T-helper 17 cell (primary cell): ENCODE measurements around the gene MTHFR. TPM values are rescaled to one million over a fixed set of nuclear protein-coding genes. Genes with fewer than 3 reads are reported as not detected.

Experiments used
- ATAC-seq: fragments of 150-1000 bp; cut with Tn5 transposase; 2 replicates; pipeline ENCODE4 v1.10.0; 2021; ENCODE audit warnings: mild to moderate bottlenecking, moderate library complexity
- DNase-seq, 3 donors: peaks; one replicate each; pipeline versions ENCODE4 v3.0.0 to v3.0.0-alpha.2; 2020 to 2021
- H3K9me3 ChIP-seq: one replicate; pipeline ENCODE4 v1.7.0; 2013; ENCODE audit warnings: low read length, mild to moderate bottlenecking; ENCODE audit not compliant: control insufficient read depth, poor library complexity, severe bottlenecking
- H3K27ac Mint-ChIP-seq: one replicate; pipeline ENCODE4 v1.8.0; 2022; ENCODE audit warnings: mild to moderate bottlenecking, moderate library complexity, mixed read lengths
- H3K27me3 Mint-ChIP-seq: one replicate; pipeline ENCODE4 v1.8.0; 2022; ENCODE audit warnings: mixed read lengths
- H3K36me3 Mint-ChIP-seq: one replicate; pipeline ENCODE4 v1.8.0; 2022; ENCODE audit warnings: low read depth, mixed read lengths
- H3K4me1 Mint-ChIP-seq: one replicate; pipeline ENCODE4 v1.8.0; 2022; ENCODE audit warnings: mild to moderate bottlenecking, mixed read lengths
- H3K4me3 Mint-ChIP-seq: one replicate; pipeline ENCODE4 v1.8.0; 2022; ENCODE audit warnings: mild to moderate bottlenecking, moderate library complexity, mixed read lengths
- total RNA-seq, 4 donors: library from RNA in 2 of 4; stranded (reverse) in 2 of 4; gene quantifications; one replicate each; pipeline ENCODE4 v1.2.3 and lab custom pipeline; 2022 to 2026

The MTHFR gene
- total RNA-seq, 2 donors from 2014 or later = 31.5 to 35.1 TPM

- ATAC-seq = no peak
- no peak for DNase-seq
- H3K4me1 Mint-ChIP-seq = peaks cover 12% of the 10 kb centered on the region
- H3K36me3 Mint-ChIP-seq = peaks cover 5% of the 10 kb centered on the region
- H3K27ac Mint-ChIP-seq = no peak overlapping the region
- no peaks in the 10 kb centered on the region for H3K9me3 ChIP-seq
- peak overlapping the region; percentile 51 for H3K4me3 Mint-ChIP-seq
- peaks cover 31% of the 10 kb centered on the region for H3K27me3 Mint-ChIP-seq
Measured at GRCh38 chr1:11761285-11761684, 44.5 kb downstream of the MTHFR start.

DNA sequence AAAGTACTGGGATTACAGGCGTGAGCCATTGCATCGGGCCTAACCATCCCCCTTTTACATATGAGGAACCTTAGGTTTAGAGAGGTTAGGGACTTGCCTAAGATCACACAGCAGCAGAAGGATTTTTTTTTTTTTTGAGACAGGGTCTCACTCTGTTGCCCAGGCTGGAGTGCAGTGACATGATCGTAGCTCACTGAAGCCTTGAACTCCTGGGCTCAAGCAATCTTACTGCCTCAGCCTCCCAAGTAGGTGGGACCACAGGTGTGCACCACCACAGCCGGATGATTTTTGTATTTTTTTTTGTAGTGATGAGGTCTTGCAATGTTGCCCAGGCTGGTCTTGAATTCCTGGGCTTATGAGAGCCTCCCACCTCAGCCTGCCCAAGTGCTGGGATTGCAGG is 46.0 kb downstream of the MTHFR start:
- peaks cover 5% of the 10 kb centered on the region for H3K36me3 Mint-ChIP-seq
- H3K27ac Mint-ChIP-seq = no peak overlapping the region
- ATAC-seq (no peak), DNase-seq (no peak)
- no peaks in the 10 kb centered on the region for H3K9me3 ChIP-seq
- H3K4me1 Mint-ChIP-seq = peaks cover 12% of the 10 kb centered on the region
- peaks cover 38% of the 10 kb centered on the region for H3K27me3 Mint-ChIP-seq
- H3K4me3 Mint-ChIP-seq = no peak overlapping the region

- Mint-ChIP-seq H3K27ac (no peak overlapping the region), H3K36me3 (peaks cover 2% of the 10 kb centered on the region), H3K4me1 (peaks cover 12% of the 10 kb centered on the region), H3K27me3 (peaks cover 23% of the 10 kb centered on the region), H3K4me3 (no peak overlapping the region)
- DNase-seq = no peak
- ATAC-seq = no peak
- H3K9me3 ChIP-seq = no peaks in the 10 kb centered on the region
Measured at GRCh38 chr1:11757047-11757446, 48.7 kb downstream of the MTHFR start.

DNA sequence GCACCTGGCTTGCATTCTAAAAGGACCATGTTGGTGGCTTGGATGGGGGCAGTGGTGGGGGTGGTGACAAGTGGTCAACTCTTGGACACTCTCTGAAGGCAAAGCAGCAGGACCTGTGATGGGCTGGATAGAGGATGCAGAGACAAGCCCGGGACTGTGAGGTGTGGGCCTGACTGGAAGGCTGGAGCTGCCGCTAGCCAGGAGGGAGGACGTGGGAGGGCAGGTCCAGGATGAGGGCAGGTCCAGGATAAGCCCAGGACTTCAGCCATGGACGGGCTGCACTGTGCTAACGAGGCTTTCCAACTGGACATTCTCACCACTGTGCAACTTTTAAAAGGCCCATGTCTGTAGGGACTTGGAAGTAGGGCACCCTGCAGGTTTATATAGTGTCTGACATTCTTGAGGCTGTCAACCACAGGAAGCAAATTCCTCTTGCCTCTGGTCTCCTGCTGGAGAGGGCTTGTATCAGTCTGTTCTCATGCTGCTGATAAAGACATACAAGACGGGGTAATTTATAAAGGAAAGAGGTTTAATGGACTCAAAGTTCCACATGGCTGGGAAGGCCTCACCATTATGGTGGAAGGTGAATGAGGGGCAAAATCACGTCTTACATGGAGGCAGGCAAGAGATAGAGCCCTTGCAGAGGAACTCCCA is 52.1 kb downstream of the MTHFR start:
- no peak overlapping the region for H3K4me3 Mint-ChIP-seq
- no peaks in the 10 kb centered on the region for H3K36me3 Mint-ChIP-seq
- H3K4me1 Mint-ChIP-seq = peaks cover 14% of the 10 kb centered on the region
- peaks cover 13% of the 10 kb centered on the region for H3K27me3 Mint-ChIP-seq
- no peak overlapping the region for H3K27ac Mint-ChIP-seq
- DNase-seq (no peak), ATAC-seq (no peak)
- H3K9me3 ChIP-seq = no peaks in the 10 kb centered on the region

GRCh38 chr1:11752359-11753088 is 53.2 kb downstream of the MTHFR start:
- H3K27me3 Mint-ChIP-seq = peaks cover 13% of the 10 kb centered on the region
- H3K4me3 Mint-ChIP-seq = peak overlapping the region; percentile 57
- DNase-seq = no peak
- no peaks in the 10 kb centered on the region for H3K36me3 Mint-ChIP-seq
- H3K4me1 Mint-ChIP-seq = peaks cover 12% of the 10 kb centered on the region
- H3K27ac Mint-ChIP-seq = peak overlapping the region; percentile 51
- ATAC-seq = no peak
- no peaks in the 10 kb centered on the region for H3K9me3 ChIP-seq

DNA sequence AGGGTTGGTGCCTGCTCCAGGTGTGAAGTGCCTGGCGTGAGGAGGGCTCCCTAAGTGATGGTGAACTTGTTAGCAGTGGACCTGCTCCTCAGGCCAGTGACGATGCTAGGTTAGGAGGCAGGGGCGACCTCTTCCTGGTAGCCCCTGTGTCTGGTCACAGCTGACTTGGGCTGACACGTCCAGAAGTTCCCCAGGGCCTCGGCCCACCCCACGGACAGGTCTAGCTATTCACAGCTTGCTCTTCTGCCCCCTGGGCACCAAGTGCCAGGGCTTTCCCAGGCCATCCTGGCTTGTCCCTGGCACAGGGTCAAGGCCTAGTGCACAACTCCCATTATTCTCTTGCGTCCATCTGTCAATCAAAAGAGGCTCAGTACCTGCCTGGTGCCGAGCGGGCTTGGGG is 54.7 kb downstream of the MTHFR start:
- Mint-ChIP-seq H3K4me1 (peaks cover 16% of the 10 kb centered on the region), H3K27ac (no peak overlapping the region), H3K27me3 (peaks cover 8% of the 10 kb centered on the region), H3K4me3 (no peak overlapping the region), H3K36me3 (peaks cover 4% of the 10 kb centered on the region)
- H3K9me3 ChIP-seq = no peaks in the 10 kb centered on the region
- no peak for DNase-seq
- ATAC-seq = no peak

DNA sequence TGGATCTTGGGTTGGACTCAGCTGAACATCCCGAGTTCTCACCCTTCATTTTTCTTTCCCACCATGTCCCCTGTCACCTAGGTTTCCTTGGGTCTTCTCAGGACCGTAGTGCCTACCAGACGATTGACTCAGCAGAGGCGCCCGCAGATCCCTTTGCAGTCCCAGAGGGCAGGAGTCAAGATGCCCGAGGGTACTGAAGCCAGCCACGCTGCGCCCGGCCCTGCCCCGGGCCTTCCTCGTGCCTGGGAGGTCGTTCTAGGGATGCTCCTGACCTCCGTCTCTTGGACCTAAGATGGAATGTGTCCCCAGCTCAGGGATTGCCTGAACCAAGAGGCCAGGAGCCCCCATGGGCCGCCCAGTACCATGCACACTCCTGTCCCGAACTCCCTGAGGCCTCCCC is 55.8 kb downstream of the MTHFR start:
- Mint-ChIP-seq H3K4me3 (no peak overlapping the region), H3K36me3 (peaks cover 5% of the 10 kb centered on the region), H3K27me3 (peaks cover 4% of the 10 kb centered on the region), H3K4me1 (peaks cover 19% of the 10 kb centered on the region), H3K27ac (no peak overlapping the region)
- H3K9me3 ChIP-seq = no peaks in the 10 kb centered on the region
- DNase-seq = no peak
- ATAC-seq = no peak

DNA sequence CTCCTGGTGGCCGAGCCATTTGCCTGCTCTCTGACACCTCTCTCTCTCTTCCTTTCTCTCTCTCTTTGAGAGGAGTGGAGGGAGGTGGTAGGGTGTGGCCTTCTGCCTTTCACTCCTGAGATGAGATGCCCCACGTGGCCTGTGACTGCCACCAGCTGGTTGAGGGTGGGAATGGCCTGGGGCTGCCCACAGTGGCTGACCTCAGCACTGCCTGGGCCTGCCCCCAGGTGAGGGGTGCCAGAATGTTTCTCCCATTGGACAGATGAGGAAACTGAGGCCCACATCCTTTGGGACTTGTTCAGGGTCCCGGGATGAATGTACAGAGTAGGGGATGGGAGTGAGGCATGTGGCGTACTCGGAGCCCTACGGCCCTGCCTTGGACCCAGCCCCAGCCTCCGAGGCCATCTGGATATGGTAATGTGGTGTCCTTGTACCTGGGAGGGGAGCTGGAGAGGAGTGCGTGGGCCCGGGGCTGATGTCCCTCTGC is 56.5 kb downstream of the MTHFR start:
- peaks cover 5% of the 10 kb centered on the region for H3K36me3 Mint-ChIP-seq
- peak in 1 of 3 donors; percentile 22 for DNase-seq
- H3K4me3 Mint-ChIP-seq = no peak overlapping the region
- no peaks in the 10 kb centered on the region for H3K27me3 Mint-ChIP-seq
- peak; percentile 30 for ATAC-seq
- H3K27ac Mint-ChIP-seq = no peak overlapping the region
- peaks cover 19% of the 10 kb centered on the region for H3K4me1 Mint-ChIP-seq
- no peaks in the 10 kb centered on the region for H3K9me3 ChIP-seq

- H3K4me3 Mint-ChIP-seq = no peak overlapping the region
- no peak for DNase-seq
- H3K4me1 Mint-ChIP-seq = peaks cover 19% of the 10 kb centered on the region
- H3K36me3 Mint-ChIP-seq = peaks cover 5% of the 10 kb centered on the region
- no peak for ATAC-seq
- no peak overlapping the region for H3K27ac Mint-ChIP-seq
- no peaks in the 10 kb centered on the region for H3K9me3 ChIP-seq
- H3K27me3 Mint-ChIP-seq = no peaks in the 10 kb centered on the region
Measured at GRCh38 chr1:11748294-11749202, 57.2 kb downstream of the MTHFR start.

DNA sequence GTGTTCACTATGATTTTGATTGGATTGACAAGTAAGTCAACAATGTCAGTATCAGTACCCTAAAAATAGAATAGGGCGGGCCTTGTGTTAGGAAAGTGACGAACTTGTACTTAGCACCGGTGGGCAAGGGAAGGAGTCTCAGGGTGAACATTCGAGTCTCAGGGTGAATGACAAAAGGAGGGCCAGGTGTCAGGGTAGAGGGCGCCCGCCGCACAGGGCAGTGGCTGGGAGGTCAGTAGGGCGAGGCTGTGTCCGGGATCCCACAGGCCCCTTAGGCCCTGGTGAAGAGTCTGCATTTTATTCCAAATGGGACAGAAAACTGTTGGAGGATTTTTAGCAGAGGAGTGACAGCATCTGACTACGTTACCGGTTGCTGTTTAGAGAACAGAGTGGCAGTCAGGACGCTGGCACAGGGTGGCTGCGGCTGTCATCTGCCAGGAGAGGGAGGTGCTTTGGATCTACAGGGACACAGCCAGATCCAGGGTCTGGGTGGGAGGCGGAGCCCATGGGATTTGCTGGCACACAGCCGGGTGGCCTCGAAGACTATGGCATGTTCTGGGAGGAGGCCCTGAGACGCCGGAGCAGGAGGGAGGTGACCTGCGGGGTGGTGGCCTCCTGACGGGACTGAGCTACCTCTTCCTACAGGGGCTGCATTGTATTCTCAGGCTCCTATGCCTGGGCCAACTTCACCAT is 58.8 kb downstream of the MTHFR start:
- H3K4me3 Mint-ChIP-seq = no peak overlapping the region
- peaks cover 5% of the 10 kb centered on the region for H3K36me3 Mint-ChIP-seq
- H3K27me3 Mint-ChIP-seq = no peaks in the 10 kb centered on the region
- DNase-seq (no peak), ATAC-seq (no peak)
- H3K4me1 Mint-ChIP-seq = peaks cover 20% of the 10 kb centered on the region
- H3K9me3 ChIP-seq = no peaks in the 10 kb centered on the region
- H3K27ac Mint-ChIP-seq = no peak overlapping the region

DNA sequence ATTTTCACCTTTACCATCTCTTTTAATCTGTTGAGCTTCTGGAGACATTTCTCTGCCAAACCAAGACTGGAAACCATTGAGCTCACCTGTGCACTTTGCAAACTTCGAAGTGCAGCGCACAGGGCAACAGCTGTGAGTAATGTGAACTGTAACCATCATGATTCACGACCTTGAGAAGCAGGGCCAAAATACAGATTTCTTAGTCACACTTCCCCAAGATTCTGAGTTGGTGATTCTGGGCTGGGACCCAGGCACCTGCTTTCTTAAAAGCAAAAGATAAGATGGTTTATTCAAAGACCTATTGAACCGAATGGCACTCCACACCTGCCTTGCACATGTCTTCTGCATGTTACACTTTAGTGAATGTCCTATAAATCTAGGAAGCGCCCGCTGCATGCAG is 59.7 kb downstream of the MTHFR start:
- H3K36me3 Mint-ChIP-seq = peaks cover 5% of the 10 kb centered on the region
- H3K27ac Mint-ChIP-seq = no peak overlapping the region
- no peak for ATAC-seq

GRCh38 chr1:11744287-11744686 is 61.5 kb downstream of the MTHFR start:
- H3K9me3 ChIP-seq = no peaks in the 10 kb centered on the region
- H3K4me3 Mint-ChIP-seq = no peak overlapping the region
- peaks cover 36% of the 10 kb centered on the region for H3K4me1 Mint-ChIP-seq
- DNase-seq = no peak
- no peak for ATAC-seq
- no peak overlapping the region for H3K27ac Mint-ChIP-seq
- peaks cover 5% of the 10 kb centered on the region for H3K36me3 Mint-ChIP-seq
- H3K27me3 Mint-ChIP-seq = no peaks in the 10 kb centered on the region

More for the DNA sequence above, 59.7 kb downstream of the MTHFR start:
- H3K4me3 Mint-ChIP-seq = no peak overlapping the region
- no peaks in the 10 kb centered on the region for H3K27me3 Mint-ChIP-seq
- no peak for DNase-seq
- no peaks in the 10 kb centered on the region for H3K9me3 ChIP-seq
- H3K4me1 Mint-ChIP-seq = peaks cover 22% of the 10 kb centered on the region
